Keratinocyte (primary cell): ENCODE measurements around the gene TAF5. TPM values are rescaled to one million over a fixed set of nuclear protein-coding genes. Genes with fewer than 3 reads are reported as not detected.
A peak's percentile ranks its signal among the peaks of the same experiment; 100 is the strongest.

Experiments
- DNase-seq: peaks from one replicate; pipeline ENCODE4 v3.0.0-alpha.2; 2011; ENCODE audit warnings: low read depth, missing footprints, low spot score
- FAIRE-seq: peaks from 2 replicates; lab custom pipeline; 2011; peaks lifted over from hg19 to GRCh38; lab: Jason Lieb, UNC
- H2AFZ ChIP-seq: 2 replicates; pipeline ENCODE4 v1.6.0; 2012; ENCODE audit warnings: low read length, control low read depth, inconsistent platforms; ENCODE audit not compliant: control insufficient read depth
- H3K27ac ChIP-seq: 2 replicates; pipeline ENCODE4 v1.5.1; 2011; ENCODE audit warnings: low read length; ENCODE audit not compliant: control insufficient read depth, insufficient read depth
- H3K27me3 ChIP-seq: 3 replicates; pipeline ENCODE4 v1.6.0; 2011; ENCODE audit warnings: low read length; ENCODE audit not compliant: control insufficient read depth, insufficient read depth; ENCODE audit errors: extremely low read depth
- H3K36me3 ChIP-seq, 2 experiments: 2 replicates in 1 of 2; 3 replicates in 1 of 2; pipeline ENCODE4 v1.5.1; 2011; ENCODE audit warnings: low read length in 2 of 2, mild to moderate bottlenecking in 1 of 2; ENCODE audit not compliant: control insufficient read depth in 2 of 2, insufficient read depth in 2 of 2; ENCODE audit errors: extremely low read depth in 1 of 2
- H3K4me1 ChIP-seq: 3 replicates; pipeline ENCODE4 v1.5.1; 2011; ENCODE audit warnings: low read length; ENCODE audit not compliant: control insufficient read depth, insufficient read depth; ENCODE audit errors: extremely low read depth
- H3K4me2 ChIP-seq: 3 replicates; pipeline ENCODE4 v1.6.0; 2011; ENCODE audit warnings: low read depth, low read length; ENCODE audit not compliant: control insufficient read depth, insufficient read depth; ENCODE audit errors: extremely low read depth
- H3K4me3 ChIP-seq, 3 experiments: fragments of 200-600 bp in 1 of 3; sonication (generic) in 1 of 3; 2 replicates in 2 of 3; 3 replicates in 1 of 3; pipeline ENCODE4 v1.5.1; 2011 to 2016; ENCODE audit warnings: low read length in 3 of 3, mild to moderate bottlenecking in 3 of 3, control low read depth in 2 of 3, inconsistent platforms in 1 of 3, low read depth in 1 of 3, mixed read lengths in 1 of 3, mixed run types in 1 of 3, moderate library complexity in 1 of 3; ENCODE audit not compliant: control insufficient read depth in 2 of 3, insufficient read depth in 2 of 3; ENCODE audit errors: extremely low read depth in 1 of 3
- H3K79me2 ChIP-seq: 2 replicates; pipeline ENCODE4 v1.6.0; 2012; ENCODE audit warnings: low read length; ENCODE audit not compliant: control insufficient read depth, insufficient read depth
- H3K9ac ChIP-seq: 3 replicates; pipeline ENCODE4 v1.6.0; 2011; ENCODE audit warnings: low read length; ENCODE audit not compliant: control insufficient read depth, insufficient read depth; ENCODE audit errors: extremely low read depth
- H3K9me1 ChIP-seq: 3 replicates; pipeline ENCODE4 v1.6.0; 2011; ENCODE audit warnings: low read length; ENCODE audit not compliant: control insufficient read depth, insufficient read depth; ENCODE audit errors: extremely low read depth
- H3K9me3 ChIP-seq: 2 replicates; pipeline ENCODE4 v1.5.1; 2012; ENCODE audit warnings: low read depth, low read length; ENCODE audit not compliant: control insufficient read depth
- H4K20me1 ChIP-seq: 3 replicates; pipeline ENCODE4 v1.6.0; 2011; ENCODE audit warnings: low read length; ENCODE audit not compliant: control insufficient read depth, insufficient read depth; ENCODE audit errors: extremely low read depth
- EZH2 ChIP-seq: IDR thresholded peaks from one replicate; pipeline ENCODE4 v1.6.1; 2012; ENCODE audit warnings: inconsistent platforms, mild to moderate bottlenecking, low read length, moderate library complexity
- dilution Hi-C: fragments of 300-500 bp; cut with MboI; formaldehyde crosslinking; loops from one replicate; pipeline ENCODE4 v1.7.0; 2020; ENCODE audit warnings: low sequenced_read_pairs; ENCODE audit not compliant: extremely low pct_ligation_motif_present
- polyA plus RNA-seq, 5 experiments: library from polyadenylated mRNA; depleted of rRNA in 3 of 5; stranded (reverse) in 3 of 5; stranded (forward) in 1 of 5; unstranded in 1 of 5; fragments of >200 nt; gene quantifications; 1 replicate in 1 of 5; 2 replicates in 3 of 5; 3 replicates in 1 of 5; pipeline versions ENCODE4 v1.2.1 to v1.2.3, GENCODE V29; 2011 to 2012; ENCODE audit warnings: missing spikeins in 2 of 5, low read depth in 1 of 5, low replicate concordance in 1 of 5
- TF ChIP-seq, protein P1 (sequence below), 3 experiments: IDR thresholded peaks in 1 of 3; conservative IDR thresholded peaks in 1 of 3; optimal IDR thresholded peaks in 1 of 3; 2 replicates in 2 of 3; 3 replicates in 1 of 3; pipeline versions ENCODE3 to v1.5.1; 2011; ENCODE audit warnings: low read length in 3 of 3, mild to moderate bottlenecking in 3 of 3, moderate library complexity in 2 of 3, control low read depth in 1 of 3, inconsistent platforms in 1 of 3; ENCODE audit not compliant: insufficient read depth in 2 of 3; ENCODE audit errors: extremely low read depth in 1 of 3

Gene TAF5
- polyA plus RNA-seq, 1 donor (not counting 4 experiments of a cell fraction or from before 2014, with no cell fraction given), result 4.4 TPM

DNA sequence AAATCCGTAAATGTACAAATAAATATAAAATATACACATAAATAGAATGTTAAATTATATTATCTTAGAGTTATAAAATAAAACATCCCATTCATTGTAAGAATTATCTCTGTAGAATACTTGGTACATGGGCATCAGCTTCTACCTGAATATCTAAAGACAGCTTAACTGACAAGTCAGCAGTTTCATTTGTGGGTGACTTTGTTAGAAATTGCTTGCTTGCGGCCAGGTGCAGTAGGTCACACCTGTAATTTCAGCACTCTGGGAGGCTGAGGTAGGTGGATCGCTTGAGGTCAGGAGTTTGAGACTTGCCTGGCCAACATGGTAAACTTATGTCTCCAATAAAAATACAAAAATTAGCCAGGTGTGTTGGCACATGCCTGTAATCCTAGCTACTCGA lies 31.4 kb upstream of the TAF5 start:
- no peaks in the 10 kb centered on the region for H3K9me1 ChIP-seq
- FAIRE-seq (no peak), DNase-seq (no peak)
- H2AFZ ChIP-seq, result no peak overlapping the region
- no peaks in the 10 kb centered on the region for H3K4me1 ChIP-seq
- H3K4me2 ChIP-seq, result no peak overlapping the region
- no peak overlapping the region for H3K4me3 ChIP-seq
- H3K9me3 ChIP-seq, result no peaks in the 10 kb centered on the region
- H3K36me3 ChIP-seq, result peaks cover 0 to 14% of the 10 kb centered on the region in 2 experiments
- H3K9ac ChIP-seq, result no peak overlapping the region
- dilution Hi-C loops, result no loop called here
- no peaks in the 10 kb centered on the region for H4K20me1 ChIP-seq
- no peaks in the 10 kb centered on the region for H3K79me2 ChIP-seq
- H3K27me3 ChIP-seq, result no peaks in the 10 kb centered on the region
- TF ChIP-seq EZH2, result no peak
- TF ChIP-seq, protein P1, sequence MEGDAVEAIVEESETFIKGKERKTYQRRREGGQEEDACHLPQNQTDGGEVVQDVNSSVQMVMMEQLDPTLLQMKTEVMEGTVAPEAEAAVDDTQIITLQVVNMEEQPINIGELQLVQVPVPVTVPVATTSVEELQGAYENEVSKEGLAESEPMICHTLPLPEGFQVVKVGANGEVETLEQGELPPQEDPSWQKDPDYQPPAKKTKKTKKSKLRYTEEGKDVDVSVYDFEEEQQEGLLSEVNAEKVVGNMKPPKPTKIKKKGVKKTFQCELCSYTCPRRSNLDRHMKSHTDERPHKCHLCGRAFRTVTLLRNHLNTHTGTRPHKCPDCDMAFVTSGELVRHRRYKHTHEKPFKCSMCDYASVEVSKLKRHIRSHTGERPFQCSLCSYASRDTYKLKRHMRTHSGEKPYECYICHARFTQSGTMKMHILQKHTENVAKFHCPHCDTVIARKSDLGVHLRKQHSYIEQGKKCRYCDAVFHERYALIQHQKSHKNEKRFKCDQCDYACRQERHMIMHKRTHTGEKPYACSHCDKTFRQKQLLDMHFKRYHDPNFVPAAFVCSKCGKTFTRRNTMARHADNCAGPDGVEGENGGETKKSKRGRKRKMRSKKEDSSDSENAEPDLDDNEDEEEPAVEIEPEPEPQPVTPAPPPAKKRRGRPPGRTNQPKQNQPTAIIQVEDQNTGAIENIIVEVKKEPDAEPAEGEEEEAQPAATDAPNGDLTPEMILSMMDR (optimal IDR thresholded peaks at IDR 0.05 in 1 of 3, IDR thresholded peaks at IDR 0.05 in 1 of 3, conservative IDR thresholded peaks at IDR 0.05 in 1 of 3; ENCODE audit: extremely low read depth in 1 of 3, insufficient read depth in 2 of 3, low read length in 3 of 3), result no peak
- H3K27ac ChIP-seq, result no peak overlapping the region

DNA sequence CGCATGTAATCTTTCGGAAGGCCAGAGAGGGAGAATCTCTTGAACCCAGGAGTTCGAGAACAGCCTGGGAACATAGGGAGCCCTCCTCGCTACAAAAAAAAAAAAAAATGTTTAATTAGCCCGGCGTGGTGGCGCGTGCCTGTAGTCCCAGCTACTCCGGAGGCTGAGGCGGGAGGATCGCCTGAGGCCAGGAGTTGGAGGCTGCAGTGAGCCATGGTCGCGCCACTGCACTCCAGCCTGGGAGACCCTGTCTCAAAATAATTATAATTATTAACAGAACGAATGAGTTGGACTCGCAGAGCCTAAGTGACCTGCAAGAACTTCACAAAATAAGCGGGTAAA lies 17.6 kb upstream of the TAF5 start:
- Histone ChIP-seq H3K4me3 (peak overlapping the region; percentile 70 to 86 (median 82)), H3K4me2 (peak overlapping the region; percentile 87), H3K9ac (peak overlapping the region; percentile 81), H3K9me3 (no peaks in the 10 kb centered on the region), H2AFZ (peak overlapping the region; percentile 90), H3K27me3 (no peaks in the 10 kb centered on the region), H3K9me1 (no peaks in the 10 kb centered on the region), H3K79me2 (peaks cover 11% of the 10 kb centered on the region), H4K20me1 (no peaks in the 10 kb centered on the region), H3K36me3 (peaks cover 4 to 7% of the 10 kb centered on the region in 2 experiments), H3K27ac (peak overlapping the region; percentile 58), H3K4me1 (peaks cover 6% of the 10 kb centered on the region)
- TF ChIP-seq EZH2, result no peak
- TF ChIP-seq, protein P1 (optimal IDR thresholded peaks at IDR 0.05 in 1 of 3, IDR thresholded peaks at IDR 0.05 in 1 of 3, conservative IDR thresholded peaks at IDR 0.05 in 1 of 3; ENCODE audit: extremely low read depth in 1 of 3, insufficient read depth in 2 of 3, low read length in 3 of 3), result no peak
- DNase-seq (no peak), FAIRE-seq (no peak)
- dilution Hi-C loops, result no loop called here
